Mesenchymal stem cell (in vitro differentiated cells and primary cell): ENCODE data around the gene PLXNB3.

Experiments used
- DNase-seq: peaks from one replicate; pipeline ENCODE4 v3.0.0-alpha.2; 2013
- H2AFZ ChIP-seq: one replicate; pipeline ENCODE4 v1.6.1; 2013; ENCODE audit warnings: low read depth, mild to moderate bottlenecking, control low read depth, inconsistent platforms, low read length, moderate library complexity
- H2AK5ac ChIP-seq: 2 replicates; pipeline ENCODE4 v1.6.1; 2013; ENCODE audit warnings: low read length, moderate library complexity, mild to moderate bottlenecking, inconsistent platforms; ENCODE audit not compliant: severe bottlenecking
- H2BK120ac ChIP-seq: one replicate; pipeline ENCODE4 v1.6.1; 2013; ENCODE audit warnings: low read depth, mild to moderate bottlenecking, inconsistent platforms, low read length, moderate library complexity
- H2BK12ac ChIP-seq, 2 experiments: one replicate each; pipeline ENCODE4 v1.6.1; 2013; ENCODE audit warnings: inconsistent platforms in 2 of 2, low read length in 2 of 2, mild to moderate bottlenecking in 2 of 2, moderate library complexity in 2 of 2, control low read depth in 1 of 2
- H2BK15ac ChIP-seq: one replicate; pipeline ENCODE4 v1.6.1; 2013; ENCODE audit warnings: mild to moderate bottlenecking, low read depth, inconsistent platforms; ENCODE audit not compliant: poor library complexity, severe bottlenecking
- H2BK5ac ChIP-seq: 2 replicates; pipeline ENCODE4 v1.6.1; 2013; ENCODE audit warnings: low read depth, mild to moderate bottlenecking, low read length, control low read depth, inconsistent platforms; ENCODE audit not compliant: poor library complexity, severe bottlenecking
- H3K14ac ChIP-seq, 2 experiments: one replicate each; pipeline ENCODE4 v1.6.1; 2013; ENCODE audit warnings: inconsistent platforms in 2 of 2, low read length in 2 of 2, control low read depth in 1 of 2, mild to moderate bottlenecking in 1 of 2, moderate library complexity in 1 of 2
- H3K18ac ChIP-seq, 2 experiments: one replicate each; pipeline ENCODE4 v1.6.1; 2013; ENCODE audit warnings: inconsistent platforms in 2 of 2, low read length in 2 of 2, control low read depth in 1 of 2, low read depth in 1 of 2, mild to moderate bottlenecking in 1 of 2
- H3K23ac ChIP-seq, 2 experiments: one replicate each; pipeline ENCODE4 v1.6.1; 2013; ENCODE audit warnings: inconsistent platforms in 2 of 2, low read length in 2 of 2, mild to moderate bottlenecking in 2 of 2, moderate library complexity in 2 of 2, control low read depth in 1 of 2
- H3K27ac ChIP-seq: 2 replicates; pipeline ENCODE4 v1.5.1; 2013; ENCODE audit warnings: mild to moderate bottlenecking, moderate library complexity, low read length, control low read depth, inconsistent platforms; ENCODE audit not compliant: poor library complexity, severe bottlenecking
- H3K27me3 ChIP-seq, 2 experiments: 2 replicates each; pipeline versions ENCODE4 v1.6.1 to v1.7.0; 2013; ENCODE audit warnings: low read length in 2 of 2, mild to moderate bottlenecking in 2 of 2, moderate library complexity in 2 of 2, control low read depth in 1 of 2, inconsistent platforms in 1 of 2; ENCODE audit not compliant: control insufficient read depth in 1 of 2, insufficient read depth in 1 of 2
- H3K36me3 ChIP-seq, 2 experiments: 2 replicates each; pipeline versions ENCODE4 v1.6.1 to v1.7.0; 2013; ENCODE audit warnings: low read length in 2 of 2, control low read depth in 1 of 2, inconsistent platforms in 1 of 2, low read depth in 1 of 2, mild to moderate bottlenecking in 1 of 2; ENCODE audit not compliant: insufficient read depth in 2 of 2, control insufficient read depth in 1 of 2
- H3K4ac ChIP-seq, 2 experiments: one replicate each; pipeline ENCODE4 v1.6.1; 2013; ENCODE audit warnings: inconsistent platforms in 2 of 2, low read length in 2 of 2, mild to moderate bottlenecking in 2 of 2, moderate library complexity in 2 of 2, control low read depth in 1 of 2, low read depth in 1 of 2
- H3K4me1 ChIP-seq: 2 replicates; pipeline ENCODE4 v1.6.1; 2013; ENCODE audit warnings: low read depth, low read length, control low read depth; ENCODE audit not compliant: control insufficient read depth, insufficient read depth
- H3K4me2 ChIP-seq: 2 replicates; pipeline ENCODE4 v1.6.1; 2013; ENCODE audit warnings: low read length, mild to moderate bottlenecking, inconsistent platforms; ENCODE audit not compliant: poor library complexity, severe bottlenecking
- H3K4me3 ChIP-seq, 2 experiments: 2 replicates each; pipeline versions ENCODE4 v1.5.1 to v1.7.0; 2013; ENCODE audit warnings: low read length in 2 of 2, mild to moderate bottlenecking in 2 of 2, control low read depth in 1 of 2, low read depth in 1 of 2; ENCODE audit not compliant: insufficient read depth in 1 of 2
- H3K79me1 ChIP-seq: replicated peaks from 2 replicates; pipeline ENCODE4 v1.6.1; 2013; ENCODE audit warnings: mild to moderate bottlenecking, control low read depth, low read length, inconsistent platforms; ENCODE audit not compliant: poor library complexity, severe bottlenecking
- H3K9ac ChIP-seq: 2 replicates; pipeline ENCODE4 v1.7.0; 2013; ENCODE audit warnings: mild to moderate bottlenecking, low read length, moderate library complexity
- H3K9me3 ChIP-seq: 2 replicates; pipeline ENCODE4 v1.7.0; 2013; ENCODE audit warnings: mild to moderate bottlenecking, low read length; ENCODE audit not compliant: control insufficient read depth
- H4K8ac ChIP-seq: one replicate; pipeline ENCODE4 v1.6.1; 2013; ENCODE audit warnings: inconsistent platforms, mild to moderate bottlenecking, low read length, moderate library complexity
- H4K91ac ChIP-seq: one replicate; pipeline ENCODE4 v1.6.1; 2013; ENCODE audit warnings: mild to moderate bottlenecking, low read length, inconsistent platforms
- WGBS: methylation state at CpG from one replicate; pipeline ENCODE4 v1.1.7; 2013; ENCODE audit warnings: mixed read lengths; 5-methylcytosine and 5-hydroxymethylcytosine counted together

PLXNB3 gene

GRCh38 chrX:153825042-153825441 lies 61.0 kb downstream of the PLXNB3 start:
- no peak overlapping the region for H4K8ac ChIP-seq
- peaks cover 23 to 79% of the 10 kb centered on the region in 2 experiments for H3K27me3 ChIP-seq
- no peak overlapping the region for H3K4me2 ChIP-seq
- H3K4ac ChIP-seq = no peak overlapping the region
- no peak overlapping the region for H2AK5ac ChIP-seq
- no peaks in the 10 kb centered on the region for H3K79me1 ChIP-seq
- no peaks in the 10 kb centered on the region for H3K36me3 ChIP-seq
- H2BK120ac ChIP-seq = no peak overlapping the region
- H3K4me1 ChIP-seq = peaks cover 16% of the 10 kb centered on the region
- no peak overlapping the region for H3K4me3 ChIP-seq
- no peak overlapping the region for H3K23ac ChIP-seq
- H4K91ac ChIP-seq = no peak overlapping the region
- no peaks in the 10 kb centered on the region for H3K9me3 ChIP-seq
- H2BK15ac ChIP-seq = no peak overlapping the region
- no peak overlapping the region for H2BK12ac ChIP-seq
- no peak overlapping the region for H3K18ac ChIP-seq
- no peak for DNase-seq
- no peak overlapping the region for H2BK5ac ChIP-seq
- WGBS = 88% methylated on average over 7 of the region's 8 CpGs
- H3K27ac ChIP-seq = no peak overlapping the region
- H3K14ac ChIP-seq = no peak overlapping the region
- H3K9ac ChIP-seq = no peak overlapping the region
- H2AFZ ChIP-seq = no peak overlapping the region
